ENCODE measurements around the gene ANO3.

DNA sequence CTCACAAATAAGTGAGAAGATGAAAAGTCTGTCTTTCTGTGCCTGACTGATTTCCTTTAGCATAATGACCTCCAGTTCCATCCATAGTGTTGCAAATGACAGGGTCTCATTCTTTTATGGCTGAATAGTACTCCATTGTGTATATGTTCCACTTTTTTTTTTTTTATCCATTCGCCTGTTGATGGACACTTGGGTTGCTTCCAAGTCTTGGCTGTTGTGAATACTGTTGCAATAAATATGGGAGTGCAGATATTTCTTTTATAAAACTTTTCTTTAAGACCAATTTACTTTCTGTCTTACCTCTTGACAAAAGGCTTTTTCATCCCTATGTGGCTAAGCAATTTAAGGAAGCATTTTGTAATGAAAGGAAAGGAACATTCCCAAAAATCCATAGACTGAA, 135.6 kb downstream of the ANO3 start:
- TF ChIP-seq JUN (IDR thresholded peaks at IDR 0.05; ENCODE audit: borderline replicate concordance, insufficient read depth, insufficient read length, low read depth) (no peak), POLR2AphosphoS5 (IDR thresholded peaks at IDR 0.05; ENCODE audit: insufficient read depth, low read depth, low read length) (no peak), POLR2A (IDR thresholded peaks at IDR 0.05; ENCODE audit: low read depth, low read length) (no peak), EZH2 (IDR thresholded peaks at IDR 0.05; ENCODE audit: borderline replicate concordance, low read depth, low read length, severe bottlenecking) (no peak), FOS (IDR thresholded peaks at IDR 0.05; ENCODE audit: borderline replicate concordance, insufficient read depth, low read length) (no peak)
- TF ChIP-seq, protein P1, sequence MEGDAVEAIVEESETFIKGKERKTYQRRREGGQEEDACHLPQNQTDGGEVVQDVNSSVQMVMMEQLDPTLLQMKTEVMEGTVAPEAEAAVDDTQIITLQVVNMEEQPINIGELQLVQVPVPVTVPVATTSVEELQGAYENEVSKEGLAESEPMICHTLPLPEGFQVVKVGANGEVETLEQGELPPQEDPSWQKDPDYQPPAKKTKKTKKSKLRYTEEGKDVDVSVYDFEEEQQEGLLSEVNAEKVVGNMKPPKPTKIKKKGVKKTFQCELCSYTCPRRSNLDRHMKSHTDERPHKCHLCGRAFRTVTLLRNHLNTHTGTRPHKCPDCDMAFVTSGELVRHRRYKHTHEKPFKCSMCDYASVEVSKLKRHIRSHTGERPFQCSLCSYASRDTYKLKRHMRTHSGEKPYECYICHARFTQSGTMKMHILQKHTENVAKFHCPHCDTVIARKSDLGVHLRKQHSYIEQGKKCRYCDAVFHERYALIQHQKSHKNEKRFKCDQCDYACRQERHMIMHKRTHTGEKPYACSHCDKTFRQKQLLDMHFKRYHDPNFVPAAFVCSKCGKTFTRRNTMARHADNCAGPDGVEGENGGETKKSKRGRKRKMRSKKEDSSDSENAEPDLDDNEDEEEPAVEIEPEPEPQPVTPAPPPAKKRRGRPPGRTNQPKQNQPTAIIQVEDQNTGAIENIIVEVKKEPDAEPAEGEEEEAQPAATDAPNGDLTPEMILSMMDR (IDR thresholded peaks at IDR 0.05; ENCODE audit: extremely low read depth in 1 of 2, insufficient read depth in 1 of 2, low read depth in 1 of 2, low read length in 2 of 2) = no peak
- TF ChIP-seq, protein P2, sequence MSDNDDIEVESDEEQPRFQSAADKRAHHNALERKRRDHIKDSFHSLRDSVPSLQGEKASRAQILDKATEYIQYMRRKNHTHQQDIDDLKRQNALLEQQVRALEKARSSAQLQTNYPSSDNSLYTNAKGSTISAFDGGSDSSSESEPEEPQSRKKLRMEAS (IDR thresholded peaks at IDR 0.05; ENCODE audit: insufficient read depth, insufficient read length) = no peak

Measured in endothelial cell of umbilical vein (primary cell).